T47D (cell line): Measurements from ENCODE around the gene KRT31.
"Not testable (repeated sequence)": the region's sequence is repeated elsewhere in the genome, so short reads cannot be mapped to it uniquely, and the experiment has no call there.

Source experiments
- DNase-seq, 2 experiments: peaks; one replicate each; pipeline versions ENCODE4 v3.0.0 to v3.0.0-alpha.2; 2011 to 2012; ENCODE audit warnings: low read depth in 1 of 2, low spot score in 1 of 2
- JUND ChIP-seq: IDR thresholded peaks from 2 replicates; pipeline ENCODE4 v1.6.1; 2012; ENCODE audit warnings: low read depth
- in situ Hi-C: cut with HindIII; loops from 2 replicates; pipeline ENCODE4 v1.10.0; 2016; ENCODE audit warnings: low sequenced_read_pairs, low pct_unique_long_range_greater_than_20kb

The KRT31 gene

GRCh38 chr17:41367426-41368075, 29.9 kb downstream of the KRT31 start:
- TF ChIP-seq JUND, result no peak
- in situ Hi-C loops, result no loop called here
- DNase-seq, result no peak

GRCh38 chr17:41366070-41366469, 31.3 kb downstream of the KRT31 start:
- DNase-seq, result no peak
- in situ Hi-C loops, result no loop called here
- TF ChIP-seq JUND, result no peak

- no peak for TF ChIP-seq JUND
- no peak for DNase-seq
- in situ Hi-C loops, result no loop called here
Measured at GRCh38 chr17:41363881-41364280, 33.5 kb downstream of the KRT31 start.

- no peak for TF ChIP-seq JUND
- in situ Hi-C loops, result no loop called here
- DNase-seq, result no peak
Measured at GRCh38 chr17:41360296-41360995, 37.0 kb downstream of the KRT31 start.

- no peak for TF ChIP-seq JUND
- in situ Hi-C loops, result no loop called here
- no peak for DNase-seq
Measured at GRCh38 chr17:41354536-41354935, 42.9 kb downstream of the KRT31 start.

GRCh38 chr17:41352597-41353366, 44.6 kb downstream of the KRT31 start:
- DNase-seq, result peak in 1 of 2 experiments; percentile 57
- no peak for TF ChIP-seq JUND

GRCh38 chr17:41351177-41351576, 46.2 kb downstream of the KRT31 start:
- in situ Hi-C loops, result no loop called here
- TF ChIP-seq JUND, result no peak
- DNase-seq, result no peak

More at GRCh38 chr17:41352597-41353366, 44.6 kb downstream of the KRT31 start:
- in situ Hi-C loops, result no loop called here

GRCh38 chr17:41350381-41350878, 47.0 kb downstream of the KRT31 start, which contains the start of gene KRT33A:
KRT33A (minus strand) TSS chr17:41350828; CDS start chr17:41350767, 61 bp downstream.
- DNase-seq, in situ Hi-C loops: not testable (repeated sequence)

- in situ Hi-C loops, result no loop called here
- DNase-seq, result peak in 1 of 2 experiments; percentile 61
- TF ChIP-seq JUND, result no peak
Measured at GRCh38 chr17:41347869-41348760, 49.3 kb downstream of the KRT31 start.

- in situ Hi-C loops, DNase-seq: not testable (repeated sequence)
Measured at GRCh38 chr17:41346421-41346820, 51.0 kb downstream of the KRT31 start.

GRCh38 chr17:41345992-41346391, 51.4 kb downstream of the KRT31 start:
- no peak for TF ChIP-seq JUND
- in situ Hi-C loops, result no loop called here

More at GRCh38 chr17:41345992-41346391, 51.4 kb downstream of the KRT31 start:
- no peak for DNase-seq
